ENCODE measurements around the gene NMBR. TPM values are rescaled to one million over a fixed set of nuclear protein-coding genes. Genes with fewer than 3 reads are reported as not detected.
A peak's percentile ranks its signal among the peaks of the same experiment; 100 is the strongest.
"Not testable (repeated sequence)": the region's sequence is repeated elsewhere in the genome, so short reads cannot be mapped to it uniquely, and the experiment has no call there.

NMBR gene
- total RNA-seq, 3 donors from 2014 or later = not detected

- intact Hi-C loops (cut with DNase I, micrococcal nuclease) = no loop called here
These were observed 18.3 kb upstream of the NMBR start for GRCh38 chr6:142165227-142165626.

GRCh38 chr6:142162780-142163179, 15.9 kb upstream of the NMBR start:
- no peak for ATAC-seq
- no peak for TF ChIP-seq CTCF (IDR thresholded peaks at IDR 0.05)

More at GRCh38 chr6:142165227-142165626, 18.3 kb upstream of the NMBR start:
- Histone ChIP-seq H3K36me3 (ENCODE audit: low read depth) (no peaks in the 10 kb centered on the region), H3K4me3 (no peak overlapping the region), H3K9me3 (no peaks in the 10 kb centered on the region), H3K4me1 (ENCODE audit: low read depth) (peaks cover 13% of the 10 kb centered on the region)
- ATAC-seq = no peak
- no peak for DNase-seq
- TF ChIP-seq CTCF (IDR thresholded peaks at IDR 0.05) = no peak

GRCh38 chr6:142156758-142157068, 9.8 kb upstream of the NMBR start:
- H3K36me3 ChIP-seq (ENCODE audit: low read depth); H3K9me3 ChIP-seq; H3K4me1 ChIP-seq (ENCODE audit: low read depth); ATAC-seq; intact Hi-C loops (cut with DNase I, micrococcal nuclease); H3K4me3 ChIP-seq; DNase-seq: not testable (repeated sequence)

More at GRCh38 chr6:142162780-142163179, 15.9 kb upstream of the NMBR start:
- no peak for DNase-seq
- H3K4me3 ChIP-seq = no peak overlapping the region
- no peaks in the 10 kb centered on the region for H3K9me3 ChIP-seq
- H3K4me1 ChIP-seq (ENCODE audit: low read depth) = peaks cover 13% of the 10 kb centered on the region
- intact Hi-C loops (cut with DNase I, micrococcal nuclease) = no loop called here
- H3K36me3 ChIP-seq (ENCODE audit: low read depth) = no peaks in the 10 kb centered on the region

GRCh38 chr6:142155895-142156757, 9.2 kb upstream of the NMBR start:
- Histone ChIP-seq H3K4me3 (no peak overlapping the region), H3K9me3 (no peaks in the 10 kb centered on the region), H3K36me3 (ENCODE audit: low read depth) (no peaks in the 10 kb centered on the region), H3K4me1 (ENCODE audit: low read depth) (no peaks in the 10 kb centered on the region)
- intact Hi-C loops (cut with DNase I, micrococcal nuclease) = no loop called here
- peak; percentile 47 for ATAC-seq
- no peak for TF ChIP-seq CTCF (IDR thresholded peaks at IDR 0.05)
- DNase-seq = no peak

- TF ChIP-seq CTCF (IDR thresholded peaks at IDR 0.05) = no peak
- intact Hi-C loops (cut with DNase I, micrococcal nuclease) = no loop called here
- H3K9me3 ChIP-seq = no peaks in the 10 kb centered on the region
- ATAC-seq = no peak
- no peak for DNase-seq
- H3K4me1 ChIP-seq (ENCODE audit: low read depth) = no peaks in the 10 kb centered on the region
- H3K4me3 ChIP-seq = no peak overlapping the region
- H3K36me3 ChIP-seq (ENCODE audit: low read depth) = no peaks in the 10 kb centered on the region
These were observed 8.2 kb upstream of the NMBR start for GRCh38 chr6:142155091-142155490.

- H3K9me3 ChIP-seq = no peaks in the 10 kb centered on the region
- no peaks in the 10 kb centered on the region for H3K36me3 ChIP-seq (ENCODE audit: low read depth)
- H3K4me1 ChIP-seq (ENCODE audit: low read depth) = no peaks in the 10 kb centered on the region
- ATAC-seq = no peak
- intact Hi-C loops (cut with DNase I, micrococcal nuclease) = no loop called here
- no peak for TF ChIP-seq CTCF (IDR thresholded peaks at IDR 0.05)
- no peak overlapping the region for H3K4me3 ChIP-seq
- no peak for DNase-seq
These were observed 7.4 kb upstream of the NMBR start for GRCh38 chr6:142154336-142154735.

Data from mucosa of descending colon (tissue), 3 donors.